GM19452 (cell line): ENCODE results near the gene ALDH6A1.

Experiments used
- ATAC-seq: cut with Tn5 transposase; IDR thresholded peaks from one replicate; pipeline ENCODE4 v1.9.1; 2021; ENCODE audit not compliant: unreplicated experiment

The ALDH6A1 gene

DNA sequence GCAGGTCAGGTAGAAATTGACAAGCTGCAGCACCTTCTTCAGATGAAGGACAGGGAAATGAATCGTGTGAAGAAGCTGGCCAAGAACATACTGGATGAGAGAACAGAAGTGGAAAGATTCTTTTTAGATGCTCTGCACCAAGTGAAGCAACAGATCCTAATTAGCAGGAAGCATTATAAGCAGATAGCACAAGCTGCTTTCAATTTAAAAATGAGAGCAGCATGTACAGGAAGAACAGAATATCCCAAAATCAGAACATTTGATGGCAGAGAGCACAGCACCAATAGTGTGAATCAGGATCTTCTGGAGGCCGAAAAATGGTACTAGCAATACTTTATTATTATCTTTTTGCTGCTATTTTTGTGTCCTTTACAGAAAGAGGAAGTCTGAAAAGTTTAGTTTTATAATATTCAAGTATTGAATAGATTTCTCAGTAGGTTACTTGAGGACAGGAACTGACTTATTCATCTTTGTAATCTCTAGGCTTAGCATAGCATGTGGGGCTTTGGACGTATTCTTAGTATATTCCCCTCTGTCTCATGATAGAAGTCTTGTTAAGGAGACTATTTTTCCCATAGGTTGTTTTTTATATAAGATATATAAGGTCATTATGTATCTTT, 34.3 kb downstream of the ALDH6A1 start:
- ATAC-seq: no peak

DNA sequence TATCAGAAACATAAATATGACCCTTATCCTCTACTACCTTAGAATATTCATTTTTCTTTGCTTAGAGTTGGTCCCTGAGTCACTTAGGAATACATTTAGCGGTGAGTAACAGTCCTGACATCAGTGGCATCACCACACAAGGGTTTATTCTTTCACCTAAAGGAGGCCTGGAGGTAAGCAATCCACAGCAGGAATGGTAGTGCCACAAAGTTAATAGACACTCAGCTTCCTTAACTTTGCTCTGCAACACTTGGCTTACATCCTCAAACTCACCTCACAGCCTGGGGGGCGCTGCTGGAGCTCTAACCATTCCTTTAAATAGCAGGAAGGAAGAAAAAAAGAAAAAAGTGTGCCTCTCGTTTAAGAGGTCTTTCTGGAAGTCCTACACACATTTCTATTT, 36.0 kb downstream of the ALDH6A1 start:
- no peak for ATAC-seq

- ATAC-seq: no peak
These were observed 38.7 kb downstream of the ALDH6A1 start for GRCh38 chr14:74045522-74045921.

DNA sequence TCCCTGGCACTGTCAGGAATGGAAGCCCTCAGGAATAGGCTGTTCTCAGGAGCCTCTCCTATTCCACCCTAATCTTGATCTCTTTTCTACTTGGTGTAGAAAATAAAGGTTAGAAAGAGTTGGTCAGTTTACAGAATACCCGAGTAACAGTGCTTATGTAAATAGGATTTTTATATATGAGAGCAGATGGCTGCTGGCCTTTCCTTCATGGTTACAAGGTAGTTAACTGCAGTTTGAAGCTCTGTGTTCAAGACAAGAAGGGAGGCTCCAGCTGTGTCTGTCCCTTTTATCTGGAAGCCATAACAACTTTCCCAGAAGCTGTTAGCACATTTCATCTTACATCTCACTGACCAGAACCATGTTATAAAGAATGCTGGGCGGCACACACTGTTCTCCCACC, 42.0 kb downstream of the ALDH6A1 start:
- ATAC-seq: no peak

GRCh38 chr14:74038020-74038859, 46.0 kb downstream of the ALDH6A1 start:
- no peak for ATAC-seq

GRCh38 chr14:74035556-74035955, 48.7 kb downstream of the ALDH6A1 start:
- ATAC-seq: no peak

DNA sequence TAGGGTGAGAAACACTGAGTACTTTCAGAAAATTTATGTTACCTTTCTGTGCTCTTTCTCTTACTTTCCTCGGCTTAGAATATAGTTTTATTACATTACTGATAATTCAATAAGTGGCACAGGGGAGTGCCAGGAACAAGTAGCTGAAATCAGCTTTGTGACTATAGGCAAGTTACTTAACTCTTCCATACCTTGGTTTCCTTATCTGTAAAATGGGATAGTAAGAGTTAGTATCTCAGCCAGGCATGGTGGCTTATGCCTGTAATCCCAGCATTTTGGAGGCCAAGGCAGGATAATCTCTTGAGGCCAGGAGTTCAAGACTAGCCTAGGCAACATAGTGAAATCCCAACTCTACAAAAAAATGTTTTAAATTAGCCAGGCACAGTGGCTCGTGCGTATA, 49.7 kb downstream of the ALDH6A1 start:
- ATAC-seq: no peak

- no peak for ATAC-seq
These were observed 55.1 kb downstream of the ALDH6A1 start for GRCh38 chr14:74029136-74029535.

DNA sequence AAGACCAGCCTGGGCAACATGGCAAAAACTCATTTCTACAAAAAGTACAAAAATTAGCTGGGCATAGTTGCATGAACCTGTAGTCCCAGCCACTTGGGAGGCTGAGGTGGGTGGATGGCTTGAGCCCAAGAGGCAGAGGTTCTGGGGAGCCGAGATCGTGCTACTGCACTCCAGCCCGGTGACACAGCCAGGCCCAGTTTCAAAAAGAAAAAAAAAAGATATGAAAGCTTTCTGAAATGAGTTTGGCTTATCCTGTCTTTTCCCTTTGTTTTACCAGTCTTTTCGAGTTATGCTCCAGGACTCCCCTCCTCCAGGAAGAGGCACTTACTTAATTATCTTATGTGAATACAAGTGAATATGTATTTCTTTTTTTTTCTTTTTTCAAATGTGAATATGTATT, 61.9 kb downstream of the ALDH6A1 start:
- ATAC-seq: no peak

GRCh38 chr14:74019408-74020137, 64.7 kb downstream of the ALDH6A1 start:
- no peak for ATAC-seq

DNA sequence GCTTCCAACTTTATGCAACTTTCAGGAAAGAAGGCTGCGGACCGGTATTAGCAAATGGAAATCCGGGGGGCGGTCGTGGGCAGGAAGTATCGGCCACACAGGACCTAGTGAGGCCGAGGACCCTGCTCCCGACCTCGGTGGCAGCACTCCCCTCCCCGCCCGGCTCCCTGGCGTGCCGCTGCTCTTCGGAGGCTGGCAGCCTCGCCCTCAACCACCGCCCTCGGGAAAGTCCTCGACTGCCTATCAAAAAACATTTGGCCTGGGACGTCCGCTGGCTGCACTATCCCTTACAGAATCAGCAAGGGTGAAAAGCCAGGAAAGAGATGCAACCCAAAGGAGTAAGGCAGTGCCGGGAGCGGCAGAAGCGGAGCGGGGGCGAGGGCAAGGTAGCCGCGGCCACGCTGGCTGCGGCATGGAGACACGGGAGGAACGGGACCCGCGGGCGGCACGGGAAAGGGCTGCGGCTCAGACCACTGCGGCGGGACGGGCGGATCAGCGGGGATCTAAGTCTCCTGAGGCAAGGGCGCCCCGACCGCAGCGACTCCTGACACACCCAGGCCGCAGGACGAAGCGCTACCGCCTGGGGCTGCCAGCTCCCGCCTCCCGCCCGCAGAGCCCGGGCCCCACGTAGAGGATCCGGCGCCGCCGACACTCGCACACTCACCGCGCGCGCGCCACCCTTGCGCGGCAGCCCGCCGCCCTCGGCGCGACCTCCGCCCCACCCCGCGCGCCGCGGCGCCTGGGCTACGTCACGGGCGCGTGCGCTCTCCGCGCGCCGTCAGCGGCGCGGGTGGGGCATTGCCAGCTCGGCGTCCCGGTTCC, 65.5 kb downstream of the ALDH6A1 start, which contains the start of the genes BBOF1 and ENTPD5:
Gene BBOF1, plus strand, starts transcription at position 764 of the 822 bp plus-strand sequence. CDS start 130 bp downstream, outside the sequence.
Gene ENTPD5, minus strand, starts transcription at position 703 of the 822 bp plus-strand sequence. CDS start 31,186 bp downstream, outside the sequence.
- peak; percentile 90 for ATAC-seq

- ATAC-seq: peak; percentile 16
These were observed 66.1 kb downstream of the ALDH6A1 start for GRCh38 chr14:74018174-74018585.

DNA sequence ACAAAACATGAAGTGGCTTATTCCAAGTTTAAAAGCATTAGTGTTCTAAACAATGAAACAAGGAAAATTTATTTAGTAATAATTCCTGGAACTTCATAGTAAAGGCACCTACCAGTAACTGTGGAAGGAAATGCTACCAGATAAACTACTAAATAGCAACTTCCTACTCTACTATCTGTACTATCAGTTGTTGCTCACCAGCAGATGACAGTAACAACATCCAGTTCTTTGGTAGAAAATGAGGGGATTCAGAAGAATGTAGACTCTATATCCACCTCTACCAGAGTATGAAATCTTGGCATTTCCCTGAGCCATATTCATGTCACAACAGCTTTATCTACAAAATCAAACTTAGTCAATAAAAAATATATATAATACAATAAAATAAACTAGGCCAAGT, 68.3 kb downstream of the ALDH6A1 start:
- no peak for ATAC-seq

DNA sequence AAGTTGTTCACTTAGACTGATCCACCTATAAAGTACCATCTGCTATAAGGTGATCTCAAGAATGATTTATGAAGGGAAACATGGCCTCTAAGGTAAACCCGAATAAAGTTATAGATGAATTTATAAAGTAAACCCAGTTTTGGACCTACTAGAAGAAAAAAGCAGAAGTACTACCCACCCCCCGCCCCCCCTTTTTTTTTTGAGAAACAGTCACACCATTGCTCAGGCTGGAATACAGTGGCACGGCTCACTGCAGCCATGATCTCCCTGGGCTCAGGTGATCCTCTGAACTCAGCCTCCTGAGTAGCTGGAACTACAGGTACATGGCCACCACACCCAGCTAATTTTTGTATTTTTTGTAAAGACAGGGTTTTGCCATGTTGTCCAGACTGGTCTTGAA, 69.1 kb downstream of the ALDH6A1 start:
- ATAC-seq: no peak

DNA sequence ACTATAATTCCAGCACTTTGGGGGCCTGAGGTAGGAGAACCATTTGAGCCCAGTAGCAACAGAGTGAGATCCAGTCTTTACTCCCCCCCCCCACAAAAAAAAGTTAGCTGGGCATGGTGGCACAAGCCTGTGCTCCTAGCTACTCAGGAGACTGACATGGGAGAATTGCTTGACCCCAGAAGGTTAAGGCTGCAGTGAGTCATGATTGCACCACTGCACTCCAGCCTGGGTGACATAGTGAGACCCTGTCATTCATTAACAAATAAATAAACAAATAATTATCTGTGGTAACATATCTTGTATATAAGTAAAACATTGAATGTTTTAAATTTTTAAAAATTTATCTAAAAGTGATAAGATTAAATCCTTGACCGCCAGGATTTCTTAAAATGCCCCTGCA, 70.0 kb downstream of the ALDH6A1 start:
- ATAC-seq: no peak

GRCh38 chr14:74008843-74009499, 75.3 kb downstream of the ALDH6A1 start:
- ATAC-seq: no peak
